GM12865 (cell line): Measurements from ENCODE around the gene PTH1R.

Experiments
- DNase-seq: peaks from one replicate; pipeline ENCODE4 v3.0.0; 2010; ENCODE audit warnings: low read depth
- H3K4me3 ChIP-seq: 2 replicates; pipeline ENCODE4 v1.5.1; 2011; ENCODE audit warnings: mild to moderate bottlenecking, low read depth, low read length, control low read depth
- CTCF ChIP-seq: IDR thresholded peaks from 2 replicates; pipeline ENCODE4 v1.5.1; 2011; ENCODE audit warnings: low read length, control low read depth, low read depth, inconsistent platforms; ENCODE audit not compliant: insufficient read depth; ENCODE audit errors: missing control alignments

Gene PTH1R

GRCh38 chr3:46927718-46928073, 50.2 kb downstream of the PTH1R start:
- TF ChIP-seq CTCF: no peak
- no peak for DNase-seq
- peak overlapping the region; percentile 41 for H3K4me3 ChIP-seq

DNA sequence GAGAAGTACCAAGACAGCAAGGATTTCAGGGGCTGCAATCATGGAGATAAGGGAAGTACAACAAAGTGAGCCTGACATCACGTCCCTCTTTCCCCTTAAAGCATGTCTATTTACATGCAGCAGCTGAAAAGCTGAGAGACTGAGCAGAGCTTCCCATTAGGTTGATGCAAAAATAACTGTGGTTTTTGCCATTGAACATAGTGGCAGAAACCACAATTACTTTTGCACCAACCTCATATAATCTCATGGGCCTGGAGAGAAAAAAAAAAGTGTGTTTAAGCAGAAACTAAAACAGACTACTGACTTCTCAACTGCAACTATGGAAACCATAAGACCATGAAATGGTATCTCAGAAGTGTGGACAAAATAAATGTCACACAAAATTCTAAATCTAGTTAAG, 50.8 kb downstream of the PTH1R start:
- peak; percentile 85 for DNase-seq
- no peak for TF ChIP-seq CTCF
- no peak overlapping the region for H3K4me3 ChIP-seq

- TF ChIP-seq CTCF: no peak
- no peak overlapping the region for H3K4me3 ChIP-seq
- DNase-seq: no peak
Observed at GRCh38 chr3:46929324-46929723, 51.8 kb downstream of the PTH1R start.

GRCh38 chr3:46930166-46930944, 52.8 kb downstream of the PTH1R start:
- TF ChIP-seq CTCF: no peak
- H3K4me3 ChIP-seq: no peak overlapping the region
- peak; percentile 50 for DNase-seq

DNA sequence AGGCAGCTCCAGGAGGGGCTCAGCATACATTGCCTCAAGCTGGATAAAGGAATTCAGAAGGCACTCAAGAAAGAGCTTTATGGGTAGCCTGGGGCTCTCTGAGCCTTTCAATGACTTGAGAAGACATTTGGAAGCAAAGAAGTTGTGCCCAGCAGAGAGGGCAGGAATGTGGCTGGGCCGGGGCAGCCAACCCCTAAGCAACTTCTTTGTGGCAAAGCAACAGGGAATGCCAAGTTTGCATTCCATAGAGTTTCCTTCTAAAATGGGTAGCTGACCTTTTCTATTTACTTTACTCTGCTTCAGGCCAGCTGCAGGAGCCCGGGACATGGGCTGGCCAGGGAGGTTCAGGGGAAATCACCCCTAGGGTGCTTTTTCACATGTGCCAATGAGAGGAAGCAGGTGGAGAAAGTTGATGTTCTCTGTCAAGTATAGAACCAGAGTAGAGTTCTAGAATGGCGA, 53.5 kb downstream of the PTH1R start:
- DNase-seq: peak; percentile 68
- TF ChIP-seq CTCF: no peak
- H3K4me3 ChIP-seq: no peak overlapping the region; the same call in 1 of the 2 replicates

DNA sequence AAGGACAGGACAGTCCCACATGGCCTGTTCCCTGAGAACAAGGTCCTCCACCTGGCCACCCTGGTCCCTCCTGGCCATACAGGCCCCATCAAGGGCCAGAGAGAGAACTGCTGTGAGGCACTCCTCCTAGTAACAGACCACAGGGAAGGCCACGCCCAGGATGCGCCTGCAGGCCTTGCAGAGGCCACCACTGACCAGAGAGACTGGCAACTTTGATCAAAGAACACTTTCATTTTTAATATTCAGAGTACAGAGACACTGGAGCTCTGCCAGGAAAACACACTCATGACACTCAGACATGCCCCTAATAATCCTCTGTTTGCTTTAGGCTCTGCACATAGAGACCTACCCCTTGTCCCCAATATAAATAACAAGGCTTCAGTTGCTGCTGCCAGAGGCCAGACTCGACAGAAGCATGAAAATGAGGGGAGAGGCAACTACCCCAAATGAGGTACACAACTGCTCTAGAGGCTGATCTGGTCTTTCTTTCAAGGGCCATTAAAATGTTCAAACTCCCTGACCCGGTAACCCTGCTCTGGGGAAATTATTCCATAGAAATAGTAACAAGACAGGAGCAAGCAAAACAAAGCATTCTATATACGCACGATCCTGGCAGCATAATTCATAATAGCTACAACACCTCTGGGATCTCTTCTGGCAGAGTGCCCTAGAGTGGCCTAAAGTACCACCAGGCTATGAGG, 54.3 kb downstream of the PTH1R start:
- no peak for TF ChIP-seq CTCF
- DNase-seq: peak; percentile 79

More for the DNA sequence above, 54.3 kb downstream of the PTH1R start:
- peak overlapping the region; percentile 4 for H3K4me3 ChIP-seq
